OCI-LY1 (cell line): ENCODE data around the gene ZNF611.

Experiments used
- CTCF ChIP-seq: fragments of 200-600 bp; sonication (generic), shearing (Covaris generic); IDR thresholded peaks from 2 replicates; pipeline ENCODE4 v1.5.1; 2017; ENCODE audit warnings: mild to moderate bottlenecking, antibody characterized with exemption, low read length, moderate library complexity, mixed read lengths
- EZH2 ChIP-seq: fragments of 200-600 bp; sonication (generic), shearing (Covaris generic); IDR thresholded peaks from 2 replicates; pipeline ENCODE4 v1.8.0; 2017; ENCODE audit warnings: borderline replicate concordance, mixed run types, mild to moderate bottlenecking, antibody characterized with exemption, low read length, moderate library complexity, mixed read lengths

GRCh38 chr19:52722062-52723003 lies 12.5 kb downstream of the ZNF611 start:
- TF ChIP-seq CTCF (no peak), EZH2 (no peak)
